Testis (tissue), 3 donors: Measurements from ENCODE around the gene NEK11. TPM values are rescaled to one million over a fixed set of nuclear protein-coding genes. Genes with fewer than 3 reads are reported as not detected.
"Not testable (repeated sequence)": the region's sequence is repeated elsewhere in the genome, so short reads cannot be mapped to it uniquely, and the experiment has no call there.

Experiments
- DNase-seq: peaks from one replicate; pipeline ENCODE4 v3.0.0-alpha.2; 2019
- H3K27ac ChIP-seq, 2 donors: fragments of 200-600 bp; sonication (generic); one replicate each; pipeline ENCODE4 v1.5.1; 2019
- H3K27me3 ChIP-seq: fragments of 200-600 bp; sonication (generic); one replicate; pipeline ENCODE4 v1.5.1; 2019
- H3K36me3 ChIP-seq: fragments of 200-600 bp; sonication (generic); one replicate; pipeline ENCODE4 v1.5.1; 2017; ENCODE audit warnings: low read depth; ENCODE audit errors: missing control alignments
- H3K4me1 ChIP-seq: fragments of 200-600 bp; sonication (generic); one replicate; pipeline ENCODE4 v1.5.1; 2019
- H3K4me3 ChIP-seq, 2 donors: fragments of 200-600 bp; sonication (generic); one replicate each; pipeline ENCODE4 v1.5.1; 2017 to 2019
- H3K9me3 ChIP-seq: fragments of 200-600 bp; sonication (generic); one replicate; pipeline ENCODE4 v1.5.1; 2017
- CTCF ChIP-seq, 3 experiments: fragments of 450-650 bp in 2 of 3; fragments of 200-600 bp in 1 of 3; sonication (generic) in 1 of 3; IDR thresholded peaks; one replicate each; pipeline ENCODE4 v1.5.1; 2016 to 2019; ENCODE audit warnings: antibody characterized with exemption in 3 of 3, mild to moderate bottlenecking in 2 of 3, moderate library complexity in 1 of 3
- POLR2A ChIP-seq: fragments of 450-650 bp; IDR thresholded peaks from one replicate; pipeline ENCODE4 v1.6.1; 2017; ENCODE audit warnings: antibody characterized with exemption, mild to moderate bottlenecking, moderate library complexity
- WGBS, 2 donors: methylation state at CpG; one replicate each; pipeline ENCODE4 v1.1.5; 2018; 5-methylcytosine and 5-hydroxymethylcytosine counted together
- intact Hi-C: fragments of 100-400 bp; cut with DNase I; formaldehyde crosslinking; loops from one replicate; pipeline ENCODE4 v1.15.1; 2023; ENCODE audit warnings: low total_unique reads
- polyA plus RNA-seq: library from polyadenylated mRNA; stranded (reverse); fragments of 350-450 nt; fragmentation: Illumina TruSeq; extraction: RNeasy Lipid Tissue Mini Kit (QIAGEN cat#74804); gene quantifications from one replicate; pipeline ENCODE4 v1.2.3, GENCODE V29; 2014; ENCODE audit warnings: low read depth, low replicate concordance; ENCODE audit not compliant: insufficient read depth
- total RNA-seq, 2 donors: library from RNA; depleted of rRNA; stranded (reverse); fragments of >200 nt; gene quantifications; one replicate each; pipeline ENCODE4 v1.2.3, GENCODE V29; 2016

NEK11 gene
- total and polyA plus RNA-seq, 3 donors from 2014 or later, result 22.4 to 40.9 (median 35.9) TPM

GRCh38 chr3:131370935-131371687 lies 344.4 kb downstream of the NEK11 start:
- 42 to 54% methylated on average over 10 of the region's 10 CpGs for WGBS, 2 donors
- intact Hi-C loops, result no loop called here
- Histone ChIP-seq H3K27ac (peak overlapping the region in 1 of 2 donors; percentile 68), H3K36me3 (no peaks in the 10 kb centered on the region), H3K4me1 (peaks cover 13% of the 10 kb centered on the region), H3K9me3 (no peaks in the 10 kb centered on the region), H3K4me3 (no peak overlapping the region), H3K27me3 (no peaks in the 10 kb centered on the region)
- TF ChIP-seq POLR2A (no peak), CTCF (IDR thresholded peaks at IDR 0.05) (no peak)
- DNase-seq, result no peak

- Histone ChIP-seq H3K9me3 (no peaks in the 10 kb centered on the region), H3K36me3 (no peaks in the 10 kb centered on the region), H3K4me3 (no peak overlapping the region), H3K27me3 (no peaks in the 10 kb centered on the region), H3K4me1 (peaks cover 13% of the 10 kb centered on the region), H3K27ac (peak overlapping the region in 1 of 2 donors; percentile 68)
- intact Hi-C loops, result no loop called here
- TF ChIP-seq POLR2A (no peak), CTCF (IDR thresholded peaks at IDR 0.05) (no peak)
- WGBS, 2 donors, result 76 to 81% methylated on average over 2 of the region's 2 CpGs
- no peak for DNase-seq
Measured at GRCh38 chr3:131371688-131372066, 345.0 kb downstream of the NEK11 start.

GRCh38 chr3:131374741-131375140 lies 348.1 kb downstream of the NEK11 start:
- H3K27ac ChIP-seq, result no peak overlapping the region
- no peaks in the 10 kb centered on the region for H3K27me3 ChIP-seq
- intact Hi-C loops, result no loop called here
- no peak for DNase-seq
- 96 to 98% methylated on average over 2 of the region's 2 CpGs for WGBS, 2 donors
- no peaks in the 10 kb centered on the region for H3K36me3 ChIP-seq
- H3K9me3 ChIP-seq, result no peaks in the 10 kb centered on the region
- H3K4me1 ChIP-seq, result peaks cover 13% of the 10 kb centered on the region
- no peak overlapping the region for H3K4me3 ChIP-seq
- TF ChIP-seq CTCF (IDR thresholded peaks at IDR 0.05) (no peak), POLR2A (no peak)

GRCh38 chr3:131380821-131381444 lies 354.3 kb downstream of the NEK11 start:
- DNase-seq, H3K27me3 ChIP-seq, H3K9me3 ChIP-seq, H3K36me3 ChIP-seq, intact Hi-C loops: not testable (repeated sequence)
- peak overlapping the region; percentile 78 to 81 for H3K27ac ChIP-seq
- peak overlapping the region; percentile 60 to 89 for H3K4me3 ChIP-seq
- H3K4me1 ChIP-seq, result peaks cover 12% of the 10 kb centered on the region
- WGBS, 2 donors, result 9 to 10% methylated on average over 16 of the region's 16 CpGs

GRCh38 chr3:131381445-131382291 lies 355.0 kb downstream of the NEK11 start, which contains the start of gene NUDT16:
TSS of gene NUDT16 (plus strand) at chr3:131381774. CDS start at chr3:131381805, 31 bp downstream.
- intact Hi-C loops, result no loop called here
- Histone ChIP-seq H3K27me3 (no peaks in the 10 kb centered on the region), H3K36me3 (no peaks in the 10 kb centered on the region), H3K27ac (peak within 1 kb of the TSS; percentile 81 to 91), H3K9me3 (no peaks in the 10 kb centered on the region), H3K4me3 (peak within 1 kb of the TSS; percentile 60 to 89), H3K4me1 (peaks cover 18% of the 10 kb centered on the region)
- 1% methylated on average over 22 to 71 of the region's 73 CpGs for WGBS, 2 donors
- no peak for TF ChIP-seq CTCF (IDR thresholded peaks at IDR 0.05)
- TF ChIP-seq POLR2A, result peak; percentile 89
- DNase-seq, result peak; percentile 100
